ENCODE measurements around the gene F11R. TPM values are rescaled to one million over a fixed set of nuclear protein-coding genes. Genes with fewer than 3 reads are reported as not detected.
"Not testable (repeated sequence)": the region's sequence is repeated elsewhere in the genome, so short reads cannot be mapped to it uniquely, and the experiment has no call there.

The F11R gene
- total RNA-seq, 1 experiment from 2014 or later = 173 TPM

DNA sequence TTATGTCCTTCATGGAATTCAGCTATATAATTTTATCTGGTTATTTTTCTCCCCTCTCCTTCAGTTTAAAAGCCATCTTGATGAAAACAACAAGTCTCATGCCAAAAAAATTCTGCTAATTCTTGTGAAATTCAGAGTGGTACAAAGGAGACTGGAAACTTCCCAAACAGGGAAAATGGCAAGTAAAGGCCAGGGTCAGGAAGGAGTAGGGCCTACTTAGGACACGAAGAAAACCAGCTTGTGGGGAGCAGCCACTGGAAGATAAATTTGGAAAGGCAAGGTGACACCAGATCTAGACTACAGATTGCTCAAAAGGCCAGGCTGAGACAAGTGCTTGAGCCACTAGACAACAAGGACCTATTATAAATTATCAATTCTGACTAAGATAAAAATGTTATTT, 11.5 kb upstream of the F11R start:
- H3K4me1 Mint-ChIP-seq (ENCODE audit: low read depth, unreplicated experiment) = peaks cover 12% of the 10 kb centered on the region
- H3K9me3 Mint-ChIP-seq (ENCODE audit: low read depth, unreplicated experiment) = no peaks in the 10 kb centered on the region
- CTCF ChIA-PET = interaction anchor here (0.6 to 2.6 kb wide), 2 partner anchors 11 to 203 kb away, joined by 4 to 6 read pairs; partner anchors contain the start of gene F11R

DNA sequence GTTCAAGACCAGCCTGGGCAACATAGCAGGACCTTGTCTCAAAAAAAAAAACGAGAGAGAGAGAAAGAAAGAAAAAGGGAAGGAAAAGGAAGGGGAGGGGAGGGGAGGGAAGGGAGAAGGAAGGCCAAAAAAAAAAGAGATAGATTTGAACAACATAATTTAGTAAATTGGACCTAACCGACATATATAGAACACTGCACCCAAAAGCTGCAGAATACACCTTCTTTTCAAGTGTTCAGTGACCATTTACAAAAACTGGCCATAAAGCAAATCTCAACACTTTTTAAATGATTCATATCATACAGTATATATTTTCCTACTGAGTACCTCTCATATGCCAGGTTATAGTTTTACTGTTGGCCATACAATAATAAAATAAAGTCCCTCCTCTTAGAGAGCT, 10.9 kb upstream of the F11R start:
- Mint-ChIP-seq H3K27me3 (ENCODE audit: unreplicated experiment) (no peaks in the 10 kb centered on the region), H3K4me3 (ENCODE audit: low read depth, unreplicated experiment) (no peak overlapping the region), H3K36me3 (ENCODE audit: insufficient read depth, unreplicated experiment) (no peaks in the 10 kb centered on the region), H3K9me3 (ENCODE audit: low read depth, unreplicated experiment) (no peaks in the 10 kb centered on the region), H3K27ac (ENCODE audit: unreplicated experiment) (no peak overlapping the region), H3K4me1 (ENCODE audit: low read depth, unreplicated experiment) (peaks cover 9% of the 10 kb centered on the region)
- TF ChIP-seq, protein P1, sequence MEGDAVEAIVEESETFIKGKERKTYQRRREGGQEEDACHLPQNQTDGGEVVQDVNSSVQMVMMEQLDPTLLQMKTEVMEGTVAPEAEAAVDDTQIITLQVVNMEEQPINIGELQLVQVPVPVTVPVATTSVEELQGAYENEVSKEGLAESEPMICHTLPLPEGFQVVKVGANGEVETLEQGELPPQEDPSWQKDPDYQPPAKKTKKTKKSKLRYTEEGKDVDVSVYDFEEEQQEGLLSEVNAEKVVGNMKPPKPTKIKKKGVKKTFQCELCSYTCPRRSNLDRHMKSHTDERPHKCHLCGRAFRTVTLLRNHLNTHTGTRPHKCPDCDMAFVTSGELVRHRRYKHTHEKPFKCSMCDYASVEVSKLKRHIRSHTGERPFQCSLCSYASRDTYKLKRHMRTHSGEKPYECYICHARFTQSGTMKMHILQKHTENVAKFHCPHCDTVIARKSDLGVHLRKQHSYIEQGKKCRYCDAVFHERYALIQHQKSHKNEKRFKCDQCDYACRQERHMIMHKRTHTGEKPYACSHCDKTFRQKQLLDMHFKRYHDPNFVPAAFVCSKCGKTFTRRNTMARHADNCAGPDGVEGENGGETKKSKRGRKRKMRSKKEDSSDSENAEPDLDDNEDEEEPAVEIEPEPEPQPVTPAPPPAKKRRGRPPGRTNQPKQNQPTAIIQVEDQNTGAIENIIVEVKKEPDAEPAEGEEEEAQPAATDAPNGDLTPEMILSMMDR (IDR thresholded peaks at IDR 0.05; ENCODE audit: unreplicated experiment) = no peak
- intact Hi-C loops (cut with micrococcal nuclease; ENCODE audit: unreplicated experiment) = no loop called here
- no peak for DNase-seq
- CTCF ChIA-PET = interaction anchor here (0.6 to 2.6 kb wide), 2 partner anchors 11 to 203 kb away, joined by 4 to 6 read pairs; partner anchors contain the start of gene F11R
- BruUV-seq (replicated peaks) = no TSS peak

More for the DNA sequence above, 11.5 kb upstream of the F11R start:
- H3K36me3 Mint-ChIP-seq (ENCODE audit: insufficient read depth, unreplicated experiment) = no peaks in the 10 kb centered on the region
- TF ChIP-seq, protein P1 (IDR thresholded peaks at IDR 0.05; ENCODE audit: unreplicated experiment) = no peak
- intact Hi-C loops (cut with micrococcal nuclease; ENCODE audit: unreplicated experiment) = no loop called here
- no peak overlapping the region for H3K4me3 Mint-ChIP-seq (ENCODE audit: low read depth, unreplicated experiment)
- BruUV-seq (replicated peaks) = no TSS peak
- H3K27ac Mint-ChIP-seq (ENCODE audit: unreplicated experiment) = peak overlapping the region; percentile 1
- H3K27me3 Mint-ChIP-seq (ENCODE audit: unreplicated experiment) = no peaks in the 10 kb centered on the region
- no peak for DNase-seq

DNA sequence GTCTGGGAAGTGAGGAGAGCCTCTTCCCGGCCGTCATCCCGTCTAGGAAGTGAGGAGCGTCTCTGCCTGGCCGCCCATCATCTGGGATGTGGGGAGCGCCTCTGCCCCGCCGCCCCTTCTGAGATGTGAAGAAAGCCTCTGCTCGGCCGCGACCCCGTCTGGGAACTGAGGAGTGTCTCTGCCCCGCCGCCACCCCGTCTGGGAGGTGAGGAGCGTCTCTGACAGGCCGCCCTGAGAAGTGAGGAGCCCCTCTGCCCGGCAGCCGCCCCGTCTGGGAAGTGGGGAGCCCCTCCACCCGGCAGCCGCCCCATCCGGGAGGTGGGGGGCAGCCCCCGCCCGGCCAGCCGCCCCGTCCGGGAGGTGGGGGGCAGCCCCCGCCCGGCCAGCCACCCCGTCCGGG, 8.5 kb upstream of the F11R start:
- DNase-seq; H3K27me3 Mint-ChIP-seq (ENCODE audit: unreplicated experiment); BruUV-seq (replicated peaks); CTCF ChIA-PET; H3K36me3 Mint-ChIP-seq (ENCODE audit: insufficient read depth, unreplicated experiment); H3K27ac Mint-ChIP-seq (ENCODE audit: unreplicated experiment); intact Hi-C loops (cut with micrococcal nuclease; ENCODE audit: unreplicated experiment); H3K9me3 Mint-ChIP-seq (ENCODE audit: low read depth, unreplicated experiment); H3K4me3 Mint-ChIP-seq (ENCODE audit: low read depth, unreplicated experiment): not testable (repeated sequence)
- H3K4me1 Mint-ChIP-seq (ENCODE audit: low read depth, unreplicated experiment) = peaks cover 21% of the 10 kb centered on the region

DNA sequence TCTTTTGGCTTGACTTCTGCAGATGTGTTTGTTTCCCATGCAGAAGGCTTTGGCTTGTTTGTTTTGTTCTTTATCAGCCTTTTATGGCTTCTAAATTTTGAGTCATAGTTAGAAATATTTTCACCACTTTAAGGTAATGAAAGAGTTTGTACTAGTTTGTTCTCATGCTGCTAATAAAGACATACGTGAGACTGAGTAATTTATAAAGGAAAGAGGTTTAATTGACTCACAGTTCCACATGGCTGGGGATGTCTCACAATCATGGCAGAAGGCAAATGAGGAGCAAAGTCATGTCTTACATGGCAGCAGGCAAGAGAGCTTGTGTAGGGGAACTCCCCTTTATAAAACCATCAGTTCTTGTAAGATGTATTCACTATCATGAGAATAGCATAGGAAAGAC, 6.0 kb upstream of the F11R start:
- BruUV-seq (replicated peaks); DNase-seq; H3K27ac Mint-ChIP-seq (ENCODE audit: unreplicated experiment); H3K27me3 Mint-ChIP-seq (ENCODE audit: unreplicated experiment); intact Hi-C loops (cut with micrococcal nuclease; ENCODE audit: unreplicated experiment); H3K9me3 Mint-ChIP-seq (ENCODE audit: low read depth, unreplicated experiment); H3K36me3 Mint-ChIP-seq (ENCODE audit: insufficient read depth, unreplicated experiment); H3K4me3 Mint-ChIP-seq (ENCODE audit: low read depth, unreplicated experiment): not testable (repeated sequence)
- H3K4me1 Mint-ChIP-seq (ENCODE audit: low read depth, unreplicated experiment) = peaks cover 20% of the 10 kb centered on the region
- CTCF ChIA-PET = interaction anchor here (0.6 to 0.8 kb wide), 3 partner anchors 21 to 262 kb away, joined by 3 to 5 read pairs (median 4); no protein-coding TSS in a partner anchor

DNA sequence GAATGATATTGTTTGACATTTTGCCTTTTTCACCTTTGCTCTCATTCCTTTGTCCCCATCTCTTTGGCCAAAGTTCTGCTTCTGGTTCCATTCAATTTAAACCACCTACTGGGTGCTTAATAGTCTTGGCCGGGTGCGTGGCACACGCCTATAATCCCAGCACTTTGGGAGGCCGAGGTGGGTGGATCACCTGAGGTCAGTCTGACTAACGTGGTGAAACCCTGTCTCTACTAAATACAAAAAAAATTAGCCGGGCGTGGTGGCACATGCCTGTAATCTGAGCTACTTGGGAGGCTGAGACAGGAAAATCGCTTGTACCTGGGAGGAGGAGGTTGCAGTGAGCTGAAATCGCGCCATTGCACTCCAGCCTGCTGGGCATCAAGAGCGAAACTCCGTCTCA, 1.5 kb upstream of the F11R start:
- CTCF ChIA-PET = interaction anchor here (0.6 to 2.3 kb wide), 3 partner anchors 27 to 59 kb away, joined by 3 to 9 read pairs (median 3); no protein-coding TSS in a partner anchor
- Mint-ChIP-seq H3K27ac (ENCODE audit: unreplicated experiment) (peak overlapping the region; percentile 94), H3K36me3 (ENCODE audit: insufficient read depth, unreplicated experiment) (peaks cover 52% of the 10 kb centered on the region), H3K4me3 (ENCODE audit: low read depth, unreplicated experiment) (peak overlapping the region; percentile 91), H3K4me1 (ENCODE audit: low read depth, unreplicated experiment) (peaks cover 48% of the 10 kb centered on the region)
- H3K9me3 Mint-ChIP-seq (ENCODE audit: low read depth, unreplicated experiment); DNase-seq; H3K27me3 Mint-ChIP-seq (ENCODE audit: unreplicated experiment); intact Hi-C loops (cut with micrococcal nuclease; ENCODE audit: unreplicated experiment); BruUV-seq (replicated peaks): not testable (repeated sequence)

DNA sequence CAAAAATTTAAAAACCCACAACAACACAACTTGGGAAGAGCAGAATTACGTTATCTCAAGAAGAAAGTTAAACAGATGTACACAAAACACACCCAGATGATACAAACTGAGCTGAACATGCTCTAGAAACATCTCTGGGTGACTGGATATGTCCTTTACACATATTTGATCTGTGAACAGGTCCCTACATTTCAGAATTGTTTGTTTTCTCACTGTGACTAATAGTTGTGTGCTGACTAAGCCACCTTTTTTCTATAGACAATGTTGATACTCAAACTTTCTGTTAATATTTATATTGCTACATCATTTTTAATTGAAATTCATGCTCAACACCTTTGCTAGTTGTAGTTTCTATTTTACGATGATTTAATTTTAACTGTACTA, 1.0 kb upstream of the F11R start:
- intact Hi-C loops (cut with micrococcal nuclease; ENCODE audit: unreplicated experiment) = no loop called here
- no TSS peak for BruUV-seq (replicated peaks)
- TF ChIP-seq, protein P1 (IDR thresholded peaks at IDR 0.05; ENCODE audit: unreplicated experiment) = no peak
- H3K27ac Mint-ChIP-seq (ENCODE audit: unreplicated experiment) = peak overlapping the region; percentile 94
- H3K4me3 Mint-ChIP-seq (ENCODE audit: low read depth, unreplicated experiment) = peak overlapping the region; percentile 91
- H3K9me3 Mint-ChIP-seq (ENCODE audit: low read depth, unreplicated experiment) = no peaks in the 10 kb centered on the region
- H3K4me1 Mint-ChIP-seq (ENCODE audit: low read depth, unreplicated experiment) = peaks cover 52% of the 10 kb centered on the region
- no peak for DNase-seq
- peaks cover 52% of the 10 kb centered on the region for H3K36me3 Mint-ChIP-seq (ENCODE audit: insufficient read depth, unreplicated experiment)
- CTCF ChIA-PET = interaction anchor here (0.8 to 2.8 kb wide), 7 partner anchors 9 to 75 kb away, joined by 3 to 35 read pairs (median 6); partner anchors contain the start of gene TSTD1
- H3K27me3 Mint-ChIP-seq (ENCODE audit: unreplicated experiment) = no peaks in the 10 kb centered on the region
